ENCODE data around the gene SCAI. TPM values are rescaled to one million over a fixed set of nuclear protein-coding genes. Genes with fewer than 3 reads are reported as not detected.

Gene SCAI
- polyA plus RNA-seq, 2 of the 4 experiments (the other 2 are of a cell fraction), result 2.1 to 5.0 TPM

GRCh38 chr9:125008599-125008998 is 134.7 kb downstream of the SCAI start:
- ATAC-seq (no peak), FAIRE-seq (no peak), DNase-seq (ENCODE audit: low read depth in 1 of 2, low spot score in 1 of 2) (no peak)
- TF ChIP-seq EP300 (IDR thresholded peaks at IDR 0.05) (no peak), ZSCAN20 (CRISPR knock-in tag; IDR thresholded peaks at IDR 0.05) (no peak)
- Histone ChIP-seq H3K4me3 (no peak overlapping the region), H3K27ac (no peak overlapping the region), H3K4me2 (no peak overlapping the region), H3K4me1 (no peaks in the 10 kb centered on the region), H3K9me3 (no peaks in the 10 kb centered on the region)
- ChIA-PET POLR2A (no interaction called here), CTCF (interaction anchor here (1.0 kb wide), 1 partner anchor 9 kb away, joined by 4 read pairs; no protein-coding TSS in a partner anchor)
- 83% methylated on average over 2 of the region's 2 CpGs for WGBS (ENCODE audit: missing lambda C conversion rate)

DNA sequence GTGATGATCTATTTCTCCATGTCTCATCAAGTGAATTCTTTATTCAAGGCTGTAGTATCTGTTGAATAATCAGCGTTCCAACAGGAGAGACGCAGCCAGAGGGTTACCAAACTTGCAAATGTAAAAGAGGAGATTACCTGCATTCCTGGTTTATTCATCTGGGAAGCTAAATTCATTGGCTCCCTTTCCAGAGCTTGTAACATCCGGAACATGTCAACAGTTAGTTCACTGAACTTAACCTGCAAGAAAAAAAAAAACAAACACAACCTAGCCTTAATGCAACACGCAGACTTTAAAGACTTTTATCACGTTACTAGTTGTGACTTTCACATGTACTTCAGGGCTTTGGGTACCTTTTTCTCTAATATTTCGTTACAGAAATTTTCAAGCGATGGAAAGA is 140.0 kb downstream of the SCAI start:
- ChIA-PET POLR2A (no interaction called here), CTCF (no interaction called here)
- H3K9me3 ChIP-seq, result no peaks in the 10 kb centered on the region
- H3K4me2 ChIP-seq, result no peak overlapping the region
- no peak for DNase-seq (ENCODE audit: low read depth in 1 of 2, low spot score in 1 of 2)
- H3K27ac ChIP-seq, result no peak overlapping the region
- 91% methylated on average over 7 of the region's 7 CpGs for WGBS (ENCODE audit: missing lambda C conversion rate)
- FAIRE-seq, result no peak
- no peak overlapping the region for H3K4me3 ChIP-seq
- H3K4me1 ChIP-seq, result no peaks in the 10 kb centered on the region
- TF ChIP-seq JUN (IDR thresholded peaks at IDR 0.05) (no peak), ZSCAN20 (CRISPR knock-in tag; IDR thresholded peaks at IDR 0.05) (no peak), FOSL2 (IDR thresholded peaks at IDR 0.05) (no peak), FOSL2 (CRISPR knock-in tag; IDR thresholded peaks at IDR 0.05) (no peak), ZFP36 (IDR thresholded peaks at IDR 0.05; ENCODE audit: borderline replicate concordance, partially characterized antibody) (no peak), POLR2AphosphoS2 (conservative IDR thresholded peaks at IDR 0.05; ENCODE audit: low read length) (no peak), NPAS2 (CRISPR knock-in tag; IDR thresholded peaks at IDR 0.05; ENCODE audit: borderline replicate concordance) (no peak), MAZ (IDR thresholded peaks at IDR 0.05; ENCODE audit: borderline replicate concordance, low read depth, low read length) (no peak), NR3C1 (IDR thresholded peaks at IDR 0.05) (no peak), HOXB13 (CRISPR knock-in tag; IDR thresholded peaks at IDR 0.05; ENCODE audit: low read depth) (no peak), USF2 (IDR thresholded peaks at IDR 0.05) (no peak), RFX5 (IDR thresholded peaks at IDR 0.05) (no peak), KDM5A (IDR thresholded peaks at IDR 0.05) (no peak), ZC3H11A (IDR thresholded peaks at IDR 0.05) (no peak), CHD4 (IDR thresholded peaks at IDR 0.05; ENCODE audit: borderline replicate concordance) (no peak)
- TF ChIP-seq, protein P1, sequence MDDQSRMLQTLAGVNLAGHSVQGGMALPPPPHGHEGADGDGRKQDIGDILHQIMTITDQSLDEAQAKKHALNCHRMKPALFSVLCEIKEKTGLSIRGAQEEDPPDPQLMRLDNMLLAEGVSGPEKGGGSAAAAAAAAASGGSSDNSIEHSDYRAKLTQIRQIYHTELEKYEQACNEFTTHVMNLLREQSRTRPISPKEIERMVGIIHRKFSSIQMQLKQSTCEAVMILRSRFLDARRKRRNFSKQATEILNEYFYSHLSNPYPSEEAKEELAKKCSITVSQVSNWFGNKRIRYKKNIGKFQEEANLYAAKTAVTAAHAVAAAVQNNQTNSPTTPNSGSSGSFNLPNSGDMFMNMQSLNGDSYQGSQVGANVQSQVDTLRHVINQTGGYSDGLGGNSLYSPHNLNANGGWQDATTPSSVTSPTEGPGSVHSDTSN (IDR thresholded peaks at IDR 0.05), result no peak
- TF ChIP-seq, protein P2, sequence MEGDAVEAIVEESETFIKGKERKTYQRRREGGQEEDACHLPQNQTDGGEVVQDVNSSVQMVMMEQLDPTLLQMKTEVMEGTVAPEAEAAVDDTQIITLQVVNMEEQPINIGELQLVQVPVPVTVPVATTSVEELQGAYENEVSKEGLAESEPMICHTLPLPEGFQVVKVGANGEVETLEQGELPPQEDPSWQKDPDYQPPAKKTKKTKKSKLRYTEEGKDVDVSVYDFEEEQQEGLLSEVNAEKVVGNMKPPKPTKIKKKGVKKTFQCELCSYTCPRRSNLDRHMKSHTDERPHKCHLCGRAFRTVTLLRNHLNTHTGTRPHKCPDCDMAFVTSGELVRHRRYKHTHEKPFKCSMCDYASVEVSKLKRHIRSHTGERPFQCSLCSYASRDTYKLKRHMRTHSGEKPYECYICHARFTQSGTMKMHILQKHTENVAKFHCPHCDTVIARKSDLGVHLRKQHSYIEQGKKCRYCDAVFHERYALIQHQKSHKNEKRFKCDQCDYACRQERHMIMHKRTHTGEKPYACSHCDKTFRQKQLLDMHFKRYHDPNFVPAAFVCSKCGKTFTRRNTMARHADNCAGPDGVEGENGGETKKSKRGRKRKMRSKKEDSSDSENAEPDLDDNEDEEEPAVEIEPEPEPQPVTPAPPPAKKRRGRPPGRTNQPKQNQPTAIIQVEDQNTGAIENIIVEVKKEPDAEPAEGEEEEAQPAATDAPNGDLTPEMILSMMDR (IDR thresholded peaks at IDR 0.05), result no peak
- no peak for ATAC-seq

DNA sequence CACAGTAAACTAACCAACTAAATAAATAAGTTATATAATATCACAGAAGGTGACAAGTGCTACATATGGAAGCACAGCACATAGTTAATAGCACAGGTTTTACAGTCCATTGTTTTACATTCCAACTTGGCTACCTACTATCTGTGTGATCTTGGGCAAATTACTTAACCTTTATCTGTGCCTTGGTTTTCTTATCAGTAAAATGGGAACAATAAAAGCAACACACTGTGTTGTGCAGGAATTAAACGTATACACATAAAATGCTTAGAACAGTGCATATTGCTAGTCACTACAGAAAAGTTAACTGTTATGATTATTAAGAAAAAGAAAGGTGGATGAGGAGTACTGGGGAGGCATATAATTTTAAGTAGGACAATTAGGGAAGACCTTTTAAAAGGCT is 159.6 kb downstream of the SCAI start:
- H3K27ac ChIP-seq, result no peak overlapping the region
- ChIA-PET CTCF (no interaction called here), POLR2A (no interaction called here)
- H3K9me3 ChIP-seq, result no peaks in the 10 kb centered on the region
- WGBS (ENCODE audit: missing lambda C conversion rate), result 89% methylated on average over 1 of the region's 1 CpG
- no peaks in the 10 kb centered on the region for H3K4me1 ChIP-seq
- DNase-seq (ENCODE audit: low read depth in 1 of 2, low spot score in 1 of 2) (no peak), ATAC-seq (no peak), FAIRE-seq (no peak)
- no peak overlapping the region for H3K4me2 ChIP-seq
- H3K4me3 ChIP-seq, result no peak overlapping the region
- no peak for TF ChIP-seq HOXB13 (CRISPR knock-in tag; IDR thresholded peaks at IDR 0.05; ENCODE audit: low read depth)
- no peak for TF ChIP-seq ELK1 (IDR thresholded peaks at IDR 0.05; ENCODE audit: low read depth, low read length)
- TF ChIP-seq JUN (IDR thresholded peaks at IDR 0.05), result no peak
- TF ChIP-seq FOSL2 (IDR thresholded peaks at IDR 0.05), result no peak
- TF ChIP-seq FOSL2 (CRISPR knock-in tag; IDR thresholded peaks at IDR 0.05), result no peak
- no peak for TF ChIP-seq HEYL (CRISPR knock-in tag; IDR thresholded peaks at IDR 0.05)
- TF ChIP-seq HDAC2 (IDR thresholded peaks at IDR 0.05), result no peak
- TF ChIP-seq PHF8 (IDR thresholded peaks at IDR 0.05; ENCODE audit: borderline replicate concordance, low read depth), result no peak
- TF ChIP-seq, protein P2 (IDR thresholded peaks at IDR 0.05), result no peak
- TF ChIP-seq TFCP2L1 (CRISPR knock-in tag; IDR thresholded peaks at IDR 0.05), result no peak
- no peak for TF ChIP-seq ZFP36 (IDR thresholded peaks at IDR 0.05; ENCODE audit: borderline replicate concordance, partially characterized antibody)
- no peak for TF ChIP-seq CHD2 (IDR thresholded peaks at IDR 0.05; ENCODE audit: low read length, partially characterized antibody)
- TF ChIP-seq FOXS1 (CRISPR knock-in tag; IDR thresholded peaks at IDR 0.05), result no peak
- TF ChIP-seq BHLHE40 (IDR thresholded peaks at IDR 0.05; ENCODE audit: low read depth, low read length), result no peak
- TF ChIP-seq, protein P1 (IDR thresholded peaks at IDR 0.05), result no peak
